ENCODE results near the gene MMP17.
"Not testable (repeated sequence)": the region's sequence is repeated elsewhere in the genome, so short reads cannot be mapped to it uniquely, and the experiment has no call there.

Gene MMP17

DNA sequence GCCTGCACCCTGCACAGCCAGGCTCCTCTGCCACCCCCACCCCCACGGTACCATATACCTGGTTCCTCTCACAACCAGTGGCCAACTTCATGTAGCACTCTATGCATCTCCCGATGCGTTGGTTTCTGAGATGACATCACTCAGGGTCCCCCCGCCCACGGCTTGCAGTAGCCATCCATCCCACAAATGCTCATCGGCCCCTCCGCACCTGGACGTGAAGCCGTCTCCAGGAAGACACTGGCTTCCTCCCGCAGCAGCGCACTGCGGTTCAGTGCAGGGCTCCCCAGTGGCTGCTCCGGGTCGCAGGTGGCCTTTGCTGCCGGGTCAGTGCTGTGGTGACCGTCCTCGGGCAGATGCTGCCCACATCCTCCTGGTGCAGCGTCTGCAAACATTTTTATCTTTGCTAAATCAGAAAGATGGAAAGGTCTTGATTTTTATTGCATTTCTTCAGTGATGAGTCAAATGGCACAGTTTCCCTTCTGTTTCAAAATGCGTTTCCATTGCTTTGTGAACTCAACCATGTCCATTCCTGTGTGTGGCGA, 27.5 kb upstream of the MMP17 start:
- DNase-seq = no peak

DNA sequence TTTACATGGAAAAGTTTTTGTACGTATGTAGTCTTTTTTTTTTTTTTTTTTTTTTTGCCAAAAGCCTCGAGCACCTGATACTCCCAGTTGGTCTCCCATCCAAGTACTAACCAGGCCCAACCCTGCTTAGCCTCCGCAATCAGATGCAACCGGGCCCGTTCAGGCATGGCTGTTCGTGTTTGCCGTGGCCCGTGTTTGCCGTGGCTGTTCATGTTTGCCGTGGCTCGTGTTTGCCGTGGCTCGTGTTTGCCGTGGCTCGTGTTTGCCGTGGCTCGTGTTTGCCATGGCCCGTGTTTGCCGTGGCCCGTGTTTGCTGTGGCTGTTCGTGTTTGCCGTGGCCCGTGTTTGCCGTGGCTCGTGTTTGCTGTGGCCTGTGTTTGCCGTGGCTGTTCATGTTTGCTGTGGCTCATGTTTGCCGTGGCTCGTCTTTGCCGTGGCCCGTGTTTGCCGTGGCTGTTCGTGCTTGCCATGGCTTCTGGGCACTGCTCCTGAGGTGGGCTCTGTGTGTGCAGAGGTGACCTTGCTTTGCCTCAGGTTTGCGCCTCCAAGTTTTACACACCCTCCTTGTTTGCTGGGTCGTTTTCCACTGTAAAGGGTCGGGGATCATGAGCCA, 26.8 kb upstream of the MMP17 start:
- no peak for DNase-seq

DNA sequence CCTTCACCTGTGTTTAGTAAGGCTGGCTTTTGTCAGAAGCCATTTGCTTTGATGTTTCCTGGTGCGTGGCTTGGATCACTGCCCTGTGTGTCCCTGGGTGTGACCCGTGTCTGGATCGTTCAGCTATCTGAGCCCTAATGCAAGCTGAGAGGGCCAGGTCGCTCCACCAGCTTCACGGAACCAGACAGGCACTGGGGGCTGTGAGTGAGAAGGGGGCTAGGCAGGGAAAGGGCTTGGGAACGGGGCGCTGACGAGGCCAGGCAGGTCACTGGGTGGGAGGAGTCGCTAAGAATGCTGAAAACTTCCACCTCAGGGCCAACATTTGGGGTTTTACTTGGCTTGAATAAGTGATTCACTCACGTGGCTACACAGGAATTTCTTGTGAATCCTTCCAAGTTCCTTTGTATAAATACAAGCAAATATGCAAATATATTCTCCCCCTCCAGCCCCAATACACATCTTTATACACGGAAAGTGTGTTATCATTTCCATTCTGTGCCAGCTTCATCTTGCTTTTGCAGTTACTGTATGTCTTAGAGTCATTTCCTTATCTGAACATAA, 24.2 kb upstream of the MMP17 start:
- DNase-seq = no peak

DNA sequence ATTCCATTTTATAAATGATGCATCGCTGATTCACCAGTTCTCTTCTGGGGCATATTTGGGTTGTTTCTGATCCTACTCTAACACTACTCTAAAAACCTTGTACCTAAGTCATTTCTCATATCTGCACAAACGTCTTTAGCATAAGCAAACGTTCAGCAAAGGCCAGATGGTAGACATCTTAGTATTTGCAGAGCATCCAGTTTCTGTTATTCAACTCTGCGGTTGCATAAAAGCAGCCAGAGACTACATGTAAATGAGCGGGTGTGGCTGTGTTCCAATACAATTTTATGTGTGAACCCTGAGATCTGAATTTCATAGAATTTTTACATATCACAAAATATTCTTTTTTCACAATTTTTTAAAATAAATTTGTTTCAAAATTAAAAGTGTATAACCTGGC, 22.8 kb upstream of the MMP17 start:
- no peak for DNase-seq

DNA sequence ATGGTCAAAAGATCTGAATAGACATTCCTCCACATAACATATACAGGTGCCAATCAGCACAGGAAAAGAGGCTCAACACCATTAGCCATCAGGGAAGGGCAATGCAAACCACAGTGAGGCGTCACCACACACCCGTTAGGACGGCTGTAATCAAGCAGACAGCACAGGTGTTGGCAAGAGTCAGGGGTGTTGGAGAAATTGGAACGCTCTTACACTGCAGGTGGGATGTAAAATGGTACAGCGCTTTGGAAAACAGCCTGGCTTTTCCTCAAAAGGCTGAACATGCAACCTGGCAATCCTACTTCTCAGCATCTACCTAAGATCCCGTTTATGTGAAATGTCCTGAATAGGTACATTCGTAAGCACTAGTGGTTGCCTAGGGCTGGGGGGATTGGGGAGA, 21.5 kb upstream of the MMP17 start:
- DNase-seq = no peak

DNA sequence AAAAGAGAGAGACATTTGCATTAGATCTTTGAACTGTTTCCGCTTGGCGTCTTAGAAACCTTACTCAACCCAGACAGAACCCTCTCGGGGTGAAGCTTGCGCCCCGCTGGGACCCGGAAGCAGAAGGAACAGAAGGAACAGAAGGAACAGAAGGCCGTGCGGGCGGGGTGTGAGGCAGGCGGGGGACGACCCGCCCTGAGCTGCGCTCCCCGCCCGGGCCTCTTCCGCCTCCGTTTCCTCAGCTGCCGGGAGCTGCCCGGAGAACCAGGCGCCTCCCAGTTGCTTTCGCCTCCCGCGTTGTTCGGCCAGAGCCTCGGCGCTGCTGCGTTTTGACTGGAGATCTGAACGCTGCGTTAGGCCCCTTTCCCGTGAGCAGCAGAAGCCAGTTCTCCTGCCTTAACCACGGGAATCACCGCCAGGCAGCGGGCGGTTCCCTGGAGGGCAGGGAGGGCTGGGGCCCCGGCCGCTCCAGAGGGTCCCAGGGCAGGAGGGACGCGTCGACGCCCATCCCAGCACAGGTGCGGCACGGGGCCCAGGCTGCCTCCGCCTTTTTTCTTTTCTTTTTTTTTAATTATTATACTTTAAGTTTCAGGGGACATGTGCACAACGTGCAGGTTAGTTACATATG, 19.3 kb upstream of the MMP17 start:
- DNase-seq = no peak

DNA sequence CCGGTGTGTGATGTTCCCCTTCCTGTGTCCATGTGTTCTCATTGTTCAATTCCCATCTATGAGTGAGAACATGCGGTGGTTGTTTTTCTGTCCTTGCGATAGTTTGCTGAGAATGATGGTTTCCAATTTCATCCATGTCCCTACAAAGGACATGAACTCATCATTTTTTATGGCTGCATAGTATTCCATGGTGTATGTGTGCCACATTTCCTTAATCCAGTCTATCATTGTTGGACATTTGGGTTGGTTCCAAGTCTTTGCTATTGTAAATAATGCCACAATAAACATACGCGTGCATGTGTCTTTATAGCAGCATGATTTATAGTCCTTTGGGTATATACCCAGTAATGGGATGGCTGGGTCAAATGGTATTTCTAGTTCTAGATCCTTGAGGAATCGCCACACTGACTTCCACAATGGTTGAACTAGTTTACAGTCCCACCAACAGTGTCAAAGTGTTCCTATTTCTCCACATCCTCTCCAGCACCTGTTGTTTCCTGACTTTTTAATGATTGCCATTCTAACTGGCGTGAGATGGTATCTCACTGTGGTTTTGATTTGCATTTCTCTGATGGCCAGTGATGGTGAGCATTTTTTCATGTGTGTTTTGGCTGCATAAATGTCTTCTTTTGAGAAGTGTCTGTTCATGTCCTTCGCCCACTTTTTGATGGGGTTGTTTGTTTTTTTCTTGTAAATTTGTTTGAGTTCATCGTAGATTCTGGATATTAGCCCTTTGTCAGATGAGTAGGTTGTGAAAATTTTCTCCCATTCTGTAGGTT, 18.5 kb upstream of the MMP17 start:
- not testable (repeated sequence) for DNase-seq

DNA sequence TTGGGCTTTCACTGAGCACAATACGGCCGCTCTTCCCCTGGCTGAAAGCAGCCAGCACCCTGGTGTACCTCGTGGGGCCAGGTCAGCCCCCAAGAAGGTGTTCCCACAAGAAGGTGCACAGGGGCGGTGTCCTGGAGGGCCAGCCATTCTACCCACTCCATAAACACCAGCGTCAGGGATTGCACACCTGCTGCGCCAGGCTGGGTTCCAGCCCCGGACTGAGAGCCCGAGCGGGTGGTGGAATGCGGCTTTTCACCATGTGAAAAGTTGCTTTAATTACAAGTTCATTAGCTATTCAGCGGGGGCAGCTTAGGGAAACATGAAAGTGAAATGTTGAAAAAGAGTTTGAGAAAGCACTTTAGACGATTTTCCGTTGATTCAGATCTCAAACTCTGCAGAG, 17.5 kb upstream of the MMP17 start:
- no peak for DNase-seq

DNA sequence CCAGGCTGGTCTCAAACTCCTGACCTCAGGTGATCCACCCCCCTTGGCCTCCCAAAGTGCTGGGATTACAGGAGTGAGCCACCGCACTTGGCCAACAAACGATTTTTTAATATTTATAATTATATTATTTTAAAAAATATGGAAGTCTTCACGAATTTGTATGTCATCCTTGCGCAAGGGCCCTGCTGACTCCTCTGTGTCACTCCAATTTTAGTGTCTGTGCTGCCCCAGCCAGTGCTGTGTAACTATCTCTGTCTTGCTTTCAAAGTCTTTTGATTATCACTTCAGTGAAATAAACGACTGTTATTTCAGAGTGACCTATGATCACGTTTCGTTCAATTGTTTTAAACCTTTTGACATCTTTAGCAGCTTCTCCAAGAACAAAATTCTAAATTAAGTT, 13.1 kb upstream of the MMP17 start:
- DNase-seq = no peak

DNA sequence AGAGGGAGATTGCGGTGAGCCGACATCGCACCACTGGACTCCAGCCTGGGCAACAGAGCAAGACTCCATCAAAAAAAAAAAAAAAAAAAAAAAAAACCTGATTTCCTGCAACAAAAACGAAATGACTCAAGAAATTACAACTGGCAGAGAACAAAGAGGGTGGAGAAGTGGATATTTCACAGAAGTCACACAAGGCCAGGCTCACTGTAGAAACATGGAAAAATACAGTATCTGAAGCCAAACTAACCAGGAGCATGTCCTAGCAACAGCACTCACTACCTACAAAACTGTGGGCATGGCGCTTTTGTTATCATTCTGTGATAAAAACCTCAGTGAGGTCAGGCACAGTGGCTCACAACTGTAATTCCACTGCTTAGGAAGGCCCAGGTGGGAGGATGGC, 11.7 kb upstream of the MMP17 start:
- no peak for DNase-seq

DNA sequence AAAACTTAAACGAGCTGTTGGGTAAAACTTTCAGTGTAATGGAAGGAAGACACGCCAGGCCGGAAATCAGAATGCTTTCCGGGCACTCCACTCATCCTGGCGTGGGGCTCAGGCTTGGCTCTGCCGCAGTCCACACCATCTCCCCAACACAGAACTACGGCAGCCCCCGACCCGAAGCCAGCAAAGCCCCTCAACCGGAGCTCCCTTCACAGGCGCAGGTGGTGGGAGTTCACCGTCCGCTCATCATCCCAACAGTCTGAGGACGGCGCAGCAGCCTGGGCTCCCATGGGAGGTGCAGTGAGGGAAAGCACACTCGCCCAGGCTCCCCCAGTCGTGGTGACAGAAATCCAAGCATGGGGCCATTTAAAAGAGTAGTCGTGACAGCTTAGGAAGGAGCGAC, 11.0 kb upstream of the MMP17 start:
- DNase-seq = no peak

DNA sequence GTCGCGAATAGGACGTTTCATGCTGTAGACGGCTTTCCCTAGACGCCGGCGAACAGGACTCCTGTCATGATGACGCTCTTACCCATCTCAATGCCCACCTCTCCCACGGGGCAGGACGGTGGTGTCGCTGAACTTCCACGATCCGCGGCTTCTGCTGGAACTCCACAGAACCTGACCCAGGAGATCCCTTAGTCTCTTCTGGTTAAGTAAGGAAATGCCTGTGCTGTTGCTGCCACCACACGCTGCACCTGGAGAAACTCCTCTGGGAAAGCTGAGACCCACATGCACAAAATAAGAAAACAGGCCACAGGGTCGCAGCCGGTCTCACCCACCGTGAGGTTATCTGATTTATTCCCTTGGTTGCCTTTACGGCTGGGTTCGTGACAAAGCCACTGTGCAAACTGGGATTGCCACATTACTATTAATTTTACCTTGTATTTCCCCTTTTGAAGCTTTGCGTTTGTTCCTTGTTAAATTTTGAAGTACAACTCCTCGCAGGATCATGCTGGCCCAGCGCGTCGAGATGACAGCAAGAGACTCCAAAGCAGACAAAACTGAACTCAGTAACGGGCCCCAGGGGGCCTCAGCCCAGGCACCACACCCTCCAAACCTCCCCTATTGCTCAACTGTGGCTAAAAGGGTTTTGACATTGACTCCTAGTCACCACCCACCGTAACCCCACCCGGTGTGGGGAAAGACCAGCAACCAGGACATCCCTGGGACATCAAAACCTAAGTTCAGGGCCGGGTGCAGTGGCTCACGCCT, 9.2 kb upstream of the MMP17 start:
- DNase-seq = no peak

DNA sequence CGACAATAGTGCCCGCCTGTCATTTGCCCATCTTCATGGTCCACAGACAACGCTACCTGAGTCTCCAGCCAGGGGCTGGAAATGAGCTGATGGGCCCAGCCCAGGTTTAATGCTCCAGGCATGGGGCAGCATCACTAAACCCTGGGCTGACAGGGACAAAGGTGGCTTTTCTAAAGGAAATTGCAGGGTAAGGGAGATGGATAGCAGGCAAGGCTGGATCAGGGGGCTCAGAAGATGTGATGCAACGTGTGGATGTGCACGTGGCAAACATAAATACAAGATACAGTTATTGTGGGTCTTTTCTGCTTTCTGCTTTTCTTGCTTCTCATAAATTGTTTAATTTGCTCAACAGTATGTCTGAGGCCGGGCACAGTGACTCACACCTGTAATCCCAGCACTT, 3.7 kb upstream of the MMP17 start:
- no peak for DNase-seq

DNA sequence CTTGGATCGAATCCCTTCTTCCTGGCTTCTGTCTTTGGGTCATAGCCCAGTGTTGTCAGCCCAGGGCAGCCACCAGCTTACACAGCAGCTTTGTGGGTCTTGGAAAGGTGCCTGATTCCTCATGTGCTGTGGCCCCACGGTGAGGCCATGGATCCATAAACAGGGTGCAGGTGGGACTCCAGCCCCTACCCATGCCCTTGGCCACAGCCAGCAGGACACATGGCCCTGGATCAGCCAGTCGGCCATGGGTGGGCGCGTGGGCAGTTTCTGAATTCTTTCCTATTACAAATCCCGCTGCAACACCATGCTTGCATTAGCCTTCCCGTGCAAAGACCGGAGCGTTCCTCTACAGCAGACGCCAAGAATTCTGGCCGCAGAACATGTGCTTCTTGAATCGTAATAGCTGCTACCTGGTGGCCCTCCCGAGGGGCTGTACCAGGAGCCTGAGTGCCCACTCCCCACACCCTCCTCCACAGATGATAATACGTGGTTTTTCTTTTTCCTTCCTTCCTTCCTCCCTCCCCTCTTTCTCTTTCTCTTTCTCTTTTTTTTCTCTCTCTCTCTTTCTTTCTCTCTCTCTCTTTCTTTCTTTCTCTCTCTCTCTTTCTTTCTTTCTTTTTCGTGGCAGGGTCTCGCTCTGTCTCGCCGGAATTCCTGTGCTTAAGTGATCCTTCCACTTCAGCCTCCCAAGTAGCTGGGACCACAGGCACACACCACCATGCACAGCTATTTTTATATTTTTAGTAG, 2.9 kb upstream of the MMP17 start:
- DNase-seq = no peak

DNA sequence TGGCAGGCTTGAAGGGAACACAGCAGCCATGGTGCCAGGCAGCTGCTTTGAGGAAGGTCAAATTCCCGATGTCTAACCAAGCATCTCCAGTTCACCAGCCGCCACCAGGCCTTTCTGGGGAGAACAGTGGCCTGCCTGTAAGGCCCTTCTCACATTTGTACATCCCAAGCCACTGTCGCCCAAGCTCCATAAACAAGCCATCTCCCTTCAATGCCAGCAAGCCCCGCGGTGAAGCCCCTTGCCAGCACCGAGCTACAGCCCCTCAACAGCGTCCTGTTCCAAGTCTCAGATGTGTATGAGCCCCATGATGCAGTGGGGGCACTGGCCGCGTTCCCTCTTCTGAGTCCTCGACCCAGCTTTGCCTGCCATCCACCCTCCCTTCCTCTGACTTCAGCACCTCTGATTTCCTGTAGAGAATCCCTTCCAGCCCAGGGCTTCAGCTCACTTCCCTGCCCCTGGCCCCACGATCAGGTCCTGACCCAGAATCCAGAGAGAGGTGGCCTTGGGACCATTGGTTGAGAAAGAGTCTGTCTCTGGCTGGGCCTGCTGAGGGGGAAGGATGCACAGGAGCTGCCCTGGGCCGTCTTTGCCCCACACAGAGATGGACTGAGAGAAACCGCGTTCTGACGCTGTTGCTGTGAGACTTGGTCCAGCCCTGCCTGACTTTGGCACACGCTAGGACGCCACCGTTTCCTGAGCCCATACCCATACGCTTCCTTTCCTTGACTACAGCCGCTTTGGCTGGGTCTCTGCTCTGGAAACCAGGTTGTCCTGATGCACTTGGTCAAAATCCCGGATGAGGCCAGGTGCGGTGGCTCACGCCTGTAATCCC, 1.9 kb upstream of the MMP17 start:
- peak; percentile 58 for DNase-seq

DNA sequence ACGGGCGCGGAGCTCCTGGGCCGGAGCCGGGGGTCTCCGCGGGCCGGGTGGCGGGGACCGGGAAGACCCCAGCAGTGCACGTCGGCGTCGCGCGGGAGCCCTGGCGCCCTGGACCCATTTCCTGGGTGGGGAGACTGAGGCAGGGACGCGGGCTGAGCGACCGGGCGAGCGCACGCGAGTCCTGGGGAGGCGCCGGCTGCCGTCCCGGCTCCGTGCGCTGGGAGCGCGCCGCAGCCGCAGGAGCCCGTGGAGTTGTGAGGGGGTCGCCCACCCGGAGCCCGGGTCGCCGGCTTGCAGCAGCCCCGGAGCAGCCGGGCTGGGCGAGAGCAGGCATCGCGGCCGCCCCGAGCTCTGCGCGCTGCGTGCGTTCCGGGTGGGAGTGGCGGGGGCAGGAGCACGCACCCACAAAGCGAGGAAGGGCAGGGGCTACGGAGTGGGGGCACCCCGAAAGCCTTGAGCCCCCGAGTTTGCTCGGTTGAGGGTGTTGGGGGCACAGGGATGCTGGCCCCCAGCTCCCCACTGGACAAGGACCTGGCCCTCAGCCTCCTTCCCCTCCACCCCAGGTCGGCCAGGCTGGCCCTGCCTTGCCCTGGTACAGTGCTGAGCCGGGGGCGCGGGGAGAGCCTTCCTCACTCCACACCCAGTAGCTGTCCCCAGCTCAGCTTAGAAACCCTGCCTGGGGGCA, 620 bp downstream of the MMP17 start:
- DNase-seq = peak; percentile 53

DNA sequence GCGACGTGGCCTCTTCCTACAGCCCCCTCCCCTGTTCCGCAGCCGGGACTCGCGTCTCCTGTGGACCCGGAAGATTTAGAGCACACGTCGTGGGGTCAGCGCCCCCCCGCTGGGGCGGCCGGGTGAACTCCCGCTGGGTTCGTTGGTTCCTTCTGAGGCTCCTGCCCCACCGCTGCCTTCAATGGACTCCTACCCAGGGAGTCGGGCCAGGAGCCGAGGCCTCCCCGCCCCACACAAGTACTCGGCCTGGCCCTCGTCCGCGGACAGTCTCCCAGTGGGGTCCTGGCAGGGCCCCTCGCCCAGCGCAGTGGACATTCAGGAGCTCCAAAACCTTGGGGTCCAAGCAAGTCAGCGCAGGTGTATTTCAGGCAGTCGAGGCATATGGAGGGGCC, 1.2 kb downstream of the MMP17 start:
- peak; percentile 74 for DNase-seq

DNA sequence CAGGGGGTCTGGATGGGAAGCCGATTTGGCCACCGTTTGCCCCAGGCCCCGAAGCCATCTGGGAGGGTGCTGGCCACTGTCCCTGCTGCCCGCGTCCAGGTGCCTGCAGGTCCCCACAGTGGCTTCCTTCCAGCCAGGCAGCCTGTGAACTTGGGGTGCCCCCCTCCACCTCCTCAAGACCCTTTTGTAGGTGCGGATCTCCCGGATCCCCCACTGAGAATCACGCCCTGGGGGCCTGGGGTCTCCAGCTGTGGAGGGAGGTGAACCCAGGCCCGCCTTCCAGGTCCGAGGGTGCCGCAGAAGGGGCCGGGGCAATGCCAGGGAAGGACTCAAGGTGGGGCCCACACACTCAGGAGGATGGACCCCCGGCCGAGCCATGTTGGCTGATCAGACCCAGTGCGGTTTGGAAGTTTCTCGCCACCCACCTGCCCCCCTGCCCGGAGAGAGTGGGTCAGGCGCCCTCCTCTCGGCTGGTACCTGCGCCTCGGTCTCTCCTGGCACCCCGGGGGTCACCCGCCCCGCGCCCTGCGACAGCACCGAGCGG, 1.7 kb downstream of the MMP17 start:
- DNase-seq = no peak

DNA sequence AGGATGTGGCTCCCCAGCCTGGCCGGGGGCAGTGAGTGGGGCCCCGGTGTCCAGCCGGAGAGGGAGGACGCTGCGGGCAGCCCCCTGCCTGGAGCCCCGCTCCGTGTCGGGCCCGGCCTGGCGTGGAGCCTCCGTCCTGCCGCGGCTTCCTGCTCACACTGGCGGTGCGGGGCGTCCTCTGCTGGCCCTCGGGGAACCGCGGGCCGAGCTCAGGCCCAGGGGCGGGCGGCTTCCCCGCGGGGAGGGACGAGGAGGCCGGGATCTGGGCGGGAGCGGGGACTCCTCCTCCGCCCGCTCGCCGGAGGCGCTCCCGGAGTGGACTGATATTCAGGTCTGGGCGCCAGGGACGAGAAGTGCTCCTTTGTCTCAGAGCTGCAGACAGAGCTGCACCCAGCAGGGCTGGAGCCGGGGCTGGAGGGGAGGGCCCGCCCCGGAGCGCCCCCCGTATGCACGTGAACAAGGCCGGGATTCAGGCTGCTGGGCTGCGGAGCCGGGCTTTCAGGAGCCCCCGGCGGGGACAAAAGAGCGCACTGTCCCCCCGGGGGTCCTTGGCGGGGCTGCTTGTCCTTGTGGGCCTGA, 2.2 kb downstream of the MMP17 start:
- DNase-seq = peak; percentile 92
